Activated CD4-positive, alpha-beta T cell treated with anti-CD3 and anti-CD28 coated beads, Interleukin-2, amount 50 U/mL, for 48 hours (primary cell): ENCODE measurements around the gene LIG4.

Source experiments
- DNase-seq, 2 experiments: peaks; one replicate each; pipeline ENCODE4 v3.0.0-alpha.2; 2020

Gene LIG4

DNA sequence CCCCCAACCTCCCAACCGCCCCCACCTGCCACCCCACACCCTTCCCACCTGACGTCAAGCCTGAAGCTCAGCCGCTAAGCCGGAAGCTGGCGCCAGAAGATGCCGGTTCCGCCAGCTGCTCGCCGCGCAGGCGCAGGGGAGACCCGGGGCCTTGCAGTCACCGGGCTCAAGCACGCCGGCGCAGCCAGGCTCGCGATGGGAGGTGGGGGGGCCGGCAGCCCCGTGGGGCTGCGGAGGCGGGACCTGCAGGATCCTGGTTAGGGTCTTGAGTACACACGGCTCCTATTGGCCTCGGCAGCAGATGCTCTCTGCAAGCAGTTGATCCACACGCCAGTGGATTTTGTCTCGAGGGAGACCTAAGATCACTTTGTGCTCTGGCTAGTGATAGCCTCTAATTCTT lies at the start of gene LIG4:
LIG4 (minus strand) TSS at position 101 of the 400 bp plus-strand sequence. CDS start 4,268 bp downstream, outside the sequence.
- peak; percentile 86 to 89 for DNase-seq

DNA sequence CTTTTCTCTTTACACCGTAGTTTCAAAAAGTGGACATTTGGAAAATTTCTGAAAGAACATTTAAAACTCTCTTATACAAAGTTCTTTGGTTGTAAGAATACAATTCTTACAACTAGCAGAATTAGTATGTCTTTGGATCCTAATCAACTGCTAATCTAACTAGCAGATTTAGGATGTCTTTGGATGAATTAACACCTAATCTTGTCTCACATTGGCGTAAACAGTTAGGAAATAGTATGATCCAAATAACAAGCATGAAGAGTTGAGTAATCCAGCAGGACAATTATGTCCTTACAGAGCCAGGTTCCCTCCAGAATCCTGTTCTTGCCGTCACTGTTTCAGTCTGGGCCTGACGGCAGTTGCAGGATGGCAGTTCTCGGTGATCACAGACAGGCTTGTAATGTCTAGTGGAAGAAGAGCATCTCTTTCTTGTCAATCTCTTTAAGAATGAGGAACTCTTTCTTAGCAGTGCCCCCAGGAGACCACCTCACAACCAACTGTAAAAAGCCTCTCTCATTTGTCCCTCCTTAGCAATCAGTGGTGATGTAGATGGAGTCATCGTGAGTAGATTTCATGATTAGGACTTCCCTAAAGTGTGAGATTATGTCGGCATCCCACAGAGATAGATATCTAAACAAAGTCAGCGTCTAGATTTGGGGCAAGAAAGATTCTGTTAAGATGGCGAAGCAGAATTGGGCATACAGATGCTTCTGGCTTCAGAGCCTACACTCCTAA lies 48.5 kb upstream of the LIG4 start:
- DNase-seq: no peak

DNA sequence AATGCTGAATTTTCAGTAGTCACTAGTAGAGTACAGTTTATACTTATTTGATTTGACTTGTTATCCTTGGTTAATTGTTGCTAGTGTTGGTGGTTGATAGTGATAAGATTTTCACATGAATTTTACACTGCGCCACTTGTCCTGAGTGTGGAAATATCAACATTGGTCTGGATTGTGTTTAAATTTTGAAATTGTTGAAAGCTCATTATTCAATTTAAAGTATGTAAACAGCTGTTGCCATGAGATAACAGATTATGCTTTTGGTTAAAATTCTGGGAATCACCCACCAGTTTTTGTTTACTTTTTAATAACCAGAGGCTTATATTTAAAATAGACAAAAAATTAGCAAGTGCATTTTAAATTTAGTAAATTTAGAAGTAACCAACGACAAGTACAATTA lies 41.9 kb upstream of the LIG4 start:
- DNase-seq: no peak

DNA sequence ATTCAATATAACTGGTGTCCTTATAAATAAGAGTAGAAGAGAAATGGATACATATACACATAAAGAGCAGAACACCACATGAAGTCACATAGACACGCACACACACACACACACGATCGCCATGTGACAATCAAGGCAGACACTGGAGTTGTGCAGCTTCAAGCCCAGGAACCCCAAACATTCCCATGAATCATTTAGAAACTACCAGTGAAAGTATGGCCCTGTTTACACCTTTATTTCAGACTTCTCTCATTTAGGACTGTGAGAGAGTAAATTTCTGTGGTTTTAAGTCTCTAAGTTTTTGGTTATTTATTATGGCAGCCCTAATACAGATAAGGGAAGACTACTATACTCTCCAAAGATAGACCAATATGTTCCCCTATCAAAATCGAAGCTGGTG lies 33.8 kb upstream of the LIG4 start:
- DNase-seq: no peak

DNA sequence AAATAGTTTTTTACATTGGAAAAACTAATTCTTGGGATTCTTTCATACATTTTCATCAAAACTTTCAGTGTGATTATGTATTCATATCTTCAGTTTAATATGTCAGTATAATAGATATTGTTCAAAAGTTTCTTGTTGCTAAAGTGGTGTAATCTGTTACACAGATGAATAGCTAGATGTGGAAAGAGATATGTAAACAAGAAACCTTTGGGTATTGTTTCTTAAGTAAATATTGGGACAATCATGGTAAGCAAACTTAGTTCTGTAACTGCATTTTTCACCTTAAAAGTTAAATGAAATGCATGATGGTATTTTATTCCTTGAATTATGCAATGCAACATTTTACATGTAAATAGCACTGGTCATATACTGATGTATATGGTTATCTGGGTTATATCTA lies 15.0 kb upstream of the LIG4 start:
- DNase-seq: no peak

DNA sequence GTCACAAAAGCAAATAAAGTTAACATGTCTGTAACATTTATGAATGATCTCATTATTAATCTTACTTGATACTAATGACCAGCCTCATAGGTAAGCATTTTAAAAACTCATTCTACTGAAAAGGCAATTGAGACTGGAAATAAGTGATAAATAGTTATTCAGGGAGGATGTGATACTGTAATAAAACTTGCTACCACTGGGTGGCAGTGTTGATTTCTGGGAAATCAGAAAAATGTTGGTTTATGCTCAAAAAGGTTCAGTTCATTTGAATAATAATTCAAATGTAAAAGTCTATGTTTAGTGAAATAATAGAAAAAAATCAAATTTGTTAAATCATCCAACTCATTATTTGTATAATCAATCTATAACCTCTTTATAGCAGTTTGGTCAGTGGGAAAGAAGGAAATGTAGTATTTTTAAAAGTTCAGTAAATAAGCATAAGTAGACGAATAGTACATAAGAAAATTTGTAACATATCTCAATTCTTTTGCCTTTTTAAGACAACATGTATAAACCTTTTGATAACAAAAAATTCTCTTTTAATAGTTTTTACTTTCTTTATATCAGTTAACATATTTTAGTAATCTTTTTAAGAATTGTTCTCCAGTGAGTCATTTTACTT lies 12.4 kb upstream of the LIG4 start:
- no peak for DNase-seq

DNA sequence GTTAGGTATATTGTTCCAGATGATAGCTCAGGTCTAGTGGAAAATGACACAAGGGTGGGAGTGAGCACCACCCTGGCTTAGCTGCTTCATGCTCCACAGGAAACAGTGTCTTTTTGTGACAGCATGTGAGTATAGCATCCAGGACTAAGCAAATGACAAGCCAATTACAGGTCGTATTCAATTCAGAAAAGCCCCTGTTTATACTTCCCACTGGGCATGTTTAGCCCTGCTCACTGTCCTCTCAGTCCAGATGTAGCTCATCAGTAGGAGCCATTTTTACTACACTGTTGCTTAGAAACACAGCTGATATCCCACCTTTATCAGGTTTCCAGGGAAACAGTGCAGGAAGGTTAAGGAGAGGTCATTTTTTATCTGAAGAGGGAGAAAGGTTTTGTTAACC lies 10.8 kb upstream of the LIG4 start:
- DNase-seq: no peak

DNA sequence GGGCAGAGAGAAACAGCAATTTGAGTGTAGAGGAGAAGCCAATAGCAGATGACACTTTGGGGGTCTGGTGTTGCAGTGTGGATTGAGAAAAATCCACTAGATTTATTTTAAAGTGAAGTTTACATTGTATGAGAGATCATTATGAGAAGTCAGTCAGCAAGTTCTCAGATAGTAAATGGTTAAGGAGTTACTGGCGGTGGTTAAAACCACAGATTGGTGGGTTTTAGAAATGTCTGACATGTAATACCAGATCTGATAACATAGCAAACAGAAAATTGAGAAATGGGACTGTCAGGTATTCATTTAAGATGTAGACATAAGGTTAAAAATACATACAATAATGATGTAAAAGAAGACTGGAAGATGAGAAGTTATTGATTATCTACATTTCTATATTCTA lies 10.1 kb upstream of the LIG4 start:
- no peak for DNase-seq

DNA sequence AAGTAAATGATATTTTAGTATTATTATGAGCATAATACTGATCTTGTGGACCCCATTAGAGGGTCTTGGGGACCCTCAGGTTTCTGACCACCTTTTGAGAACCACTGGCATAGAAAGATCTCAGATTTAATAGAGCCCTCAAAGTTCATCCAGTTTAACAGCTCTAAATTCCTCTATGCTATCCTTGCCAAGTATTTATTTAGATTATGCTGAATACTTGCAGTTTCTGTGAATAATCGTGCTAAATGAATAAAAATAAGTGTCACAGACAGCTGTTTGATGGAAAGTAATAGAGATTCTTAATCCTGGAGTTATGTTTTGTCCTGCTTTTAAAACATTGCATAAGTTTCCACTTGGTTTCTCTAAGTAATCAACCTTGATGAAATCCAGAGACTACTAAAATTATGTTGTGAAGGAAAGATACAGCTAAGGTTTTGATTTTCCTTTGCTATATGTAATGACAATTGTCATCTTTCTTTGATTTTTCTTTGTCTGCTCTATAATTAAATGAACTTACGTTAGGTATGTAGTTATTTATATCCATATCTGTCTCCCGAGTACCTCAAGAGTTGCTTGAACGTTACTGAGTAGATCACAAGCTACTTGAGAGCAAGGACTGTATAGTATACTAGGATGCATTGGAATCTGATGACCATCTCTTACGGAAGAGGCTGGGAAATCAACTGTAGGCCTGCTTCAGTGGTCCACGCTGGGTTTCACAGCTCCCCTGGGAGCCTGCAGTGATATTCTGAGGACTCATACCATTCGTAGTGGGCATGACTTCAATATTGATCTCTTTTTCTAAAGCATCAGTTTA lies 8.6 kb upstream of the LIG4 start:
- DNase-seq: no peak

DNA sequence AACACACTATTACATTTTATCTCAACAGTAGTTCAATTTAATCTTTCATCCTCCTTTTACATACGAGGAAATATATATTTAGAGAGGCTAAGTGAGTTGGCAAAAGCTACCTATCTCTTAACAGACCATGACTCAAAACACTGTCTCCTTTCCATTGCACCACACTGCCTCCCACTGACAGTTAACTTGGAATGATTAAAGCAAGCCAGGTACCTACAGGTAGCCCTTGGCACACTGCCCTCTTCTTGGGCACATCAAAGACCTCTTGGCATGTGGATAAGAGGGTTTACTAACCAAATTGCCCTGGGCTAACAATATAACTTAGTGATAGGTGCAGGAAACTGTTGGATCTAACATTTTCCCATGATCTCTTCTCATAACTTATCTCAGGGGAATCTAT lies 4.7 kb upstream of the LIG4 start:
- DNase-seq: no peak

DNA sequence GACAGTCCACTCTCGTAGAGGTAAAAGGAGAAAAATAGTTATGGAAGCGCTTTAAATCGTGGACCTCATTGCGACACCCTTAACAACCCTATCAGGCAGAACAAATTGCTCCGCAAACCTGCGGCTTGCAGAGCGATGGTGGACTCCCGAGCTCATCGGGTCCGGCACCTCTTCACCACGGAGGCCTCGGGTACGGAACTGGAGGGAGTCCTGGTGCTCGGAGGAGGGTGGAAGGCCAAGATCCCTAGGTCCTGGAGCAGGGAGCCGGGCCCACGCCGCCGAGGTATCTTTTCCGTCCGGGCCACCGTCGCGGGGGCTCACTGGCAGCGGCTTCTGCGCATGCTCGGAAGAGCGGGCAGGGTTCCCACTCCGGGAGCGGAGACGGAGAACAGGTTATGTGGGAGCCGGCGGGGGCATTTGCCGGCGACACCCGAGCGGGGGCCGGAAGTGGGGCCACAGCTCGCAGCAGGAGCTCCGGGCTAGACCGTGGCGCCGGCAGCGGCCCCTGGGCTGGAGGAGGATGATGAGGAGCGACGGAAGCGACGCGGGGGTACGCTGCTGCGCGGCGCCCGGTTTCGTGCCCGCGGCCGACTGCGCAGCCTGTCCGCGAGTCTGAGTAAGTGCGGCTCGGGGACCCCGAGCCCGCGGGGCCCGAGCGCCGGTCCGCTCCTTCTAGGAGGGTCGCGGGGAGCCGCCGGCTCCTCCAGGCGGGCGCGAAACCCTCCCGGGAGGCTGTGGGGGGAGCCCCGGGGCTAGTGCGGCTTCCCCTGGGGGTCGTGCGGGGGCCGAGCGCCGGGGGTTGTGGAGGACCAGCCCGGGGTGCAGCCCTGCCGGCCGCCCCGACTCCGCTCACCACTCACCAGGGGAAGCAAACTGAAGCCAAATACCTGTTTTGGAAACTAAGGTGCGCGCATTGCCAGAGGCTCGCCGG lies 3.0 kb upstream of the LIG4 start, which contains the start of gene ABHD13:
ABHD13 (plus strand) TSS at position 349 of the 931 bp plus-strand sequence. CDS start 10,827 bp downstream, outside the sequence.
- peak; percentile 86 to 91 for DNase-seq

DNA sequence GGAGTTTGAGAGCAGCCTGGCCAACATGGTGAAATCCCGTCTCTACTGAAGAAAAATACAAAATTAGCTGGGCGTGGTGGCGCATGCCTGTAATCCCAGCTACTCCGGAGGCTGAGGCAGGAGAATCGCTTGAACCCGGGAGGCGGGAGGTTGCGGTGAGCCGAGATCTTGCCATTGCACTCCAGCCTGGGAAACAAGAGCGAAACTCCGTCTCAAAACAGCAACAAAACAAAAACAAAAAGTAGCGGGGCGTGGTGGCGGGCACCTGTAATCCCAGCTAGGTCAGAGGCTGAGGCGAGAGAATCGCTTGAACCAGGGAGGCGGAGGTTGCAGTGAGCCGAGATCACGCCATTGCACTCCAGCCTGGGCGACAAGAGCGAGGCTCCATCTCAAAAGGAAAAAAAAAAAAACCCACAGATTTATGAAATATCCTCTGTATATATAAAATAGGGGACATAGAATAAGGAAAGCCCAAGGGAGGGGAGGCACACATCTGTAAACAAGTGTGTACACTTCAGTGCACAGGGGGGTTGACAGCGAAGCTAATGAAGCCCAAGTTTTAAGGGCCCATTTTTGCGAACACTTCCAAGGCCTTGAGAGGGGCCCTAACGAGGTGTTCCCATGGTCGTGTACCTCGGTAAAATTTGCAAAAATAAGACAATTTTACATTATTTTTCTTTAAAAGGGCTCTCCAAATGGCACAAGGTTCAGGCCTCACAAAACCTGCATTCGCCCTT lies 2.1 kb upstream of the LIG4 start:
- DNase-seq: peak in 1 of 2 experiments; percentile 8

DNA sequence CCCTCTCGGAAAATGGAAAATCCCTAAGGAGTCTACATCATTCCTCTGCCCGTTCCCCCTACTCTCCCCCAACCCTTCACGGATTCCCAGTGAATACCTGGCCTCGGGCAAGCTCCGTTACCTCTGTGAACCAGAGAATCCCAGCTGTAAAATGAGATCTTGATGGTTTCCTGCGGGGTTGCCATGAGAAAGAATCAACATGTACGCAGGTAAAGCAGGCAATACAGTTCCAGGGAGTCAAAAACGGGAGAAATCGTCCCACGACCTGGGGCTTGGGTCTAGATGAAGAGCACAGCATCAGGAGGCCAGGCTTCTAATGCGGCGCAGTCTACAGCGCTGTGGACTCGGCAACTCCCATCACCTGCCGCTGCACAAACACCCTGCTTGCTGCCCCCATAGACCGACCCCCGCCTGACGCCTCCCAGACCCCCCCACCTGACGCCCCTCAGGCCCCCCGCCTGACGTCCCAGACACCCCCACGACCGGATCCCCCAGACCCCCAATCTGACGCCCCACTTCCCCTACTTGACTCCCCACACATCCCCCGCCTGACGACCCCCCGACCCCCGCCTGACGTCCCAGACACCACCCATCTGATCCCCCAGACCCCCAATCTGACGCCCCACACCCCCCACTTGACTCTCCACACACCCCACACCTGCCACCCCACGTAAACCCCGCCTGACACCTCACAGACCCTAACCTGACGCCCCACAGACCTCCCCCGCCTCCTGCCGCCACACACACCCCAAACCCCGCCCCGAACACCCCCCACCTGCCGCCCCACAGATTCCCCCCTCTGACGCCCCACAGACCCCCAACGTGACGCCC lies 680 bp downstream of the LIG4 start:
- DNase-seq: no peak

DNA sequence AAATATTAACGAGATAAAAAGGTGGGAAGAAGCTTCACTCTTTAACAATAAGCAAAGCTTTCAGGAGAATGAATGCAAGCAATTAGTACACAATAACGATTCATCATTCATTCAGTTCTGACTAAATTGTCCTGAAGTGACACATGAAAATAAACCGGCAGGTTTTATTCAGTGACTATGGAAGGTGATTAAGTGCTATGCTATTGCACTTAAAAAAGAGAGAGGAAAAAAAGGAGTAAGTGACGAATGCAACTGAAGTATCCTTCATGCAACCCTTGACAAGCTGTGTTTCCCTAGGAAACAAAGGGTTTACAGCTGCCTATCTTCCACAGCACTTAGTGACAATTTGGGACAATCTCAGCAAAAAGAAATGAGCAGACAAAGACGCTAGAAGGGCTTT lies 1.4 kb downstream of the LIG4 start:
- DNase-seq: no peak

DNA sequence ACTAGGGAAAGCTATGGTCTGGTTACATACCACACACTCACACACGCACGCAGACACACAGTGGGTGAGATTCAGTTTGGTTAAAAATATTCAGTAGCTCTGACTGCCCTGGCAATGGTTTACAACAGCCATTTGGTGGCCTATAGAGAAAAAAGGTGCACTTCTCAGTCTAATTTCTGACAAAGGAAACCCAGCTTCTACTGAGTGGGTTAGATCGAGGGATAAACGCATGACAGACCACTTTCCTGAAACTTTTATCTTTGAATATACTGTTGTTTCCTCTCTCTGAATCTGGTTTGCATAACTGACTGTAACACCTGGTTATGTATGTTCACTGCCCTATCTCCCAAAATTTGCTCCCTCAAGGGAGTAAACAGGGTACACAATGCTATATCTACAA lies 2.5 kb downstream of the LIG4 start:
- DNase-seq: no peak

DNA sequence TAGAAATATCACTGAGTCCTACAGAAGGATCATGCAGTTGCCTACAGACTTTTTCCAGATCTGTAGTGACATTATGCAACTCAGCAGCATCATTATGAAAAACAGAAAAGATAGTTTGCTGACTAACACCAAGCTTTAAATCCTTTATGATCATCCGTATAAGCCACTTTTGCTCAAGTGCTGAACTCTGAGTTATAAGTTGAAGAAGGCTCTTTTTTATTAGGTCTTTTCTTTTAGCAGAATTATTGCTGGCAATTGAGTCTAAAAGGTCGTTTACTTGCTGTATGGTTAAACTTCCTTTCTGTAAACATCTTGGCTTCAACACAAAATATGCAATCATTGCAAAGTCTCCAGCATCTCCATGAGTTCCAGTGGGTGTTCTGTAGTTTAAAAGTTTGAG lies 4.8 kb downstream of the LIG4 start:
- no peak for DNase-seq

DNA sequence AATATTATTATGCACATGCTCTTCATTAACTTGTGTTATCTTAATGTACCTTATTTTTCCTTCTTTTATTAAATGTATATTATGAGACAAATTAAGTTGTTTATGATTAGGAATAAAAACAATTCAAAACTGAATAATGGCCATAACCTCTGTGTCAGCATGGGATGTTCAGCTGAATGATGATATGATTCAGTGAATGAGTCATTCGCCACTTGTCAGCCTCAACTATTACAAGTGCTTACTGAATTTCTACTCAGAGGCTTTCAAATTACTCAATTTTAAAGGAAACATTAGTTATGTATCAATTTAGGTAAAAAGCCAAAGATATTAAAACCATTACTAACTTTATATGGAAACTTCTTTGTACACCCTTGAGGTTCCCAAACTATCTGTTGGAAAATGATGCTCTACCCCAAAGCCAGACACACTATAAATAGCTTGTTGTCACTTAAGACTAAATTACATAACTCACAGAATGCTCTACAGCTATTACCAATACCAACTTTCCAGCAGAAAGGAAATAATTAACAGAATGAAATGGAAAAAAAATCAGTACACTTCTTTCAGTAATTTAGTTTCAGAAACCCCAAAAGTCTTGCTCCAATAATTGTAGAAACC lies 14.4 kb downstream of the LIG4 start:
- DNase-seq: no peak

DNA sequence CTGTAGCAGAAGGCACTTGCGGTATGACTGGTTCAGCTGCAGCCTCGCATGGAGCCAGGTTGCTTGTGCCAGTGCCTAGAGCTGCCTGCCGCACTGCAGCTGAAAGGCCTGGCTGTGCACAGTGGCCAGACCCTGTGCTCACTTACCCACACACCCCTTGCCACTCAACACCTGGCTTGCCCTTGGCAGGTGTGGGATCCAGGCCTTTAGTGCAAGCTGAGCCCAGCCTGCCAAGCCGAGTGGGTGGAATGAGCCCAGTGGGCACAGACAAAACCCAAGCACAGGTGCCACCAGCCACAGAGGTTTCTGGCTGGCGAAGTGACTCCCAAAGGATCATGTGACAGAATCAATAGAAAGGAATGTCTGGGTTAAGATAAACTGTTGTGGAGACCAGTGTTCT lies 19.5 kb downstream of the LIG4 start:
- DNase-seq: no peak

DNA sequence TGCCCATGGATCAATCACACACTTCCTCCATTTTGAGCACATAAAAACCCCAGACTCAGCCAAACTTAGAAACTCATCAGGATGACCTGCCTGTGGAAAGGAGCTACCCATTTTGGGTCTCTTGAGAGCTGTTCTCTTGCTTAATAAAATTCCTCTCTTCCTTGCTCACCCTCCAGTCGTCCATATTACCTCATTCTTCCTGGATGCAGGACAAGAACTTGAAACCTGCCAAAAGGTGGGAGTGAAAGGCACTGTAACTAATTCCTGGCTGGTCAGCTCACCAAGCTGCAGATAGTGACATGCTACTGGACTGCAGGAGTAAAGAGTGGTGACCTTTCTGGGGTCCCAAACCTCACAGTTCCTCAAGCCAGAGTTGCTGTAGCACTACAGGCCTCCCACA lies 20.2 kb downstream of the LIG4 start:
- no peak for DNase-seq

DNA sequence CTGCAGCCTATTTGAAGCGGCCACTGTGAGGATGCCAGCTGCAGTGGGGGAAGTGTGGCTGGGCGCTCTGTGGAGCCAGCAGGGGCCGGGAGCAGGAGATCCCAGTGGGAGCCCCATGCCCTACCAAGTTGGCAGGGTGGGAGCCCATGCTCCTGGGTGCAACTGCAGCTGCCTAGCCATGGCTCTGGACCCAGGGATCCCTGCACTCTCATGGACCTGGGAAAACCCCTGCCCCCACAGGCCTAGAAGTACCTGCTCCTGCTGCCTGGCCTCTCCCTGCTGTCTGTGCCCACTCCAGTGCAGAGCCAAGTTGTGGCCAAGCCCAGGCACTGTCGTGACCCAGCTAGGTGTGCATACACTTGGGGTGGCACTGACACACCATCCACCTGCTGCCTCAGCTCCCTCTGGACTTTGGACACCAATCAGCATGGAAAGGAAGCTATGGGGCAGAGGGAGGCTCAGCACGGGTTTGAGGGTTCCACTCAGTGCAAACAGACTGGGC lies 20.9 kb downstream of the LIG4 start:
- DNase-seq: no peak
